Retinal pigment epithelial cell (primary cell): ENCODE results near the gene COL12A1.

Experiments used
- DNase-seq: peaks from one replicate; pipeline ENCODE4 v3.0.0-alpha.2; 2010; ENCODE audit warnings: low read depth
- H3K4me3 ChIP-seq: 2 replicates; pipeline ENCODE4 v1.5.1; 2011; ENCODE audit warnings: mild to moderate bottlenecking, low read length, control low read depth, moderate library complexity
- TF ChIP-seq, protein P1 (sequence below): conservative IDR thresholded peaks from 2 replicates; pipeline ENCODE4 v1.5.1; 2011; ENCODE audit warnings: low read depth, low read length, control low read depth, inconsistent platforms

The COL12A1 gene

DNA sequence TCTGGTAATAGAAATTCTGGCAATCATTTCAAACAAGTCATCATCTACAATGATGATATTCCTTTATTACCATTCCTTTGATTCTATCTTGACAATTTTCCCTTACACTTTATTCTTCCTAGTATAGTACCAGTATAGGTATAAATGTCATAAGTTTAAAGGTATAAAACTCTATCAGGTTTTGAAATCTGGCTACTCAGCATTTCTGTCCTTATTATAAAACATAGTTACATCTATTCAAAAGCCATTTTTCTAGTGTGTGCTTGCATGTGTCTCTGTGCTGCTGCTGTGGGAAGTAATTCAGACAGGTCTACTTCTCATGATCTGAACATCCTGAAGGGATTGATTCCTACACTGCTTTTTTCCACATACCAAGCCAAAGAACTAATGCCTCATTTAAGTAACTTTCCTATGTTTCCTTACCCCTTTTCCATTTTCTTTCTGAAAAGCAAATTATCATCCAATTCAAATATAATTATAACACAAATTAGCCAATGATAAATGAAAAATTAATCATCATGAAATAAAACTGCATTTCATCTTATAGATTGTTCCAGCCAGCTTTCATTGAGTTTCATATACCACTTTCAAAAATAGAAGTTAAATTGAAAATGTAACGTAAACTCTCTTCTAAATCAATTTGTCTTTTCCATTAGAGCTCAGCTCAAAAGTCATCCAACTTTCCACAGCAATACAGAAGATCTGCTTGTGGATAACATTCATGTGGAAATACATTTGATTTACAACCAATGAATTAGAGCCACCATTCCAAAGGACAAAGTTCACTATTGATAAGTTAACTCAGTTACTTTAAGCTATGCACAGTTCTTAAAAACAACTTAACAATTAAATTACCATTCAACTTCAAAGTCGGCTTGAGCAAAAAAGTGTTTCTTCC is 35.9 kb downstream of the COL12A1 start:
- DNase-seq = no peak
- no peak overlapping the region for H3K4me3 ChIP-seq
- TF ChIP-seq, protein P1, sequence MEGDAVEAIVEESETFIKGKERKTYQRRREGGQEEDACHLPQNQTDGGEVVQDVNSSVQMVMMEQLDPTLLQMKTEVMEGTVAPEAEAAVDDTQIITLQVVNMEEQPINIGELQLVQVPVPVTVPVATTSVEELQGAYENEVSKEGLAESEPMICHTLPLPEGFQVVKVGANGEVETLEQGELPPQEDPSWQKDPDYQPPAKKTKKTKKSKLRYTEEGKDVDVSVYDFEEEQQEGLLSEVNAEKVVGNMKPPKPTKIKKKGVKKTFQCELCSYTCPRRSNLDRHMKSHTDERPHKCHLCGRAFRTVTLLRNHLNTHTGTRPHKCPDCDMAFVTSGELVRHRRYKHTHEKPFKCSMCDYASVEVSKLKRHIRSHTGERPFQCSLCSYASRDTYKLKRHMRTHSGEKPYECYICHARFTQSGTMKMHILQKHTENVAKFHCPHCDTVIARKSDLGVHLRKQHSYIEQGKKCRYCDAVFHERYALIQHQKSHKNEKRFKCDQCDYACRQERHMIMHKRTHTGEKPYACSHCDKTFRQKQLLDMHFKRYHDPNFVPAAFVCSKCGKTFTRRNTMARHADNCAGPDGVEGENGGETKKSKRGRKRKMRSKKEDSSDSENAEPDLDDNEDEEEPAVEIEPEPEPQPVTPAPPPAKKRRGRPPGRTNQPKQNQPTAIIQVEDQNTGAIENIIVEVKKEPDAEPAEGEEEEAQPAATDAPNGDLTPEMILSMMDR = no peak

DNA sequence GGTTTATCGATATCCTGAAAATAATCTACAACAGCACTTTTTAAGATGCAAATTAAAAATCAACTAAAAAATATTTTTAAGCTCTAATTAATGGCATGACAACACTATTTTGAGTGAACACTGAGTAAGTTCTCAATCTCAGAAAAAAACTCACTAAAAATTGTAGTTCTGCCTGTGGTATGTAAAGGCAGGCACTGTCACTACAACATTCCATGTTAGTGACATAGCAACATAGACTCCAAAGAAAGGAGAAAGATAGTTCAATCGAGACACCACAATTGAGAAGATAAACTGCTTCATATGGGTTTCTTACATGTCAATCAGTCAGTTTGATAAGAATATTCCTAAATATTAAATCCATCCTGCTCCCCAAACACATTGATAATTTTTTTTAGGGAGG is 38.0 kb downstream of the COL12A1 start:
- TF ChIP-seq, protein P1 = no peak
- H3K4me3 ChIP-seq = no peak overlapping the region
- DNase-seq = no peak

DNA sequence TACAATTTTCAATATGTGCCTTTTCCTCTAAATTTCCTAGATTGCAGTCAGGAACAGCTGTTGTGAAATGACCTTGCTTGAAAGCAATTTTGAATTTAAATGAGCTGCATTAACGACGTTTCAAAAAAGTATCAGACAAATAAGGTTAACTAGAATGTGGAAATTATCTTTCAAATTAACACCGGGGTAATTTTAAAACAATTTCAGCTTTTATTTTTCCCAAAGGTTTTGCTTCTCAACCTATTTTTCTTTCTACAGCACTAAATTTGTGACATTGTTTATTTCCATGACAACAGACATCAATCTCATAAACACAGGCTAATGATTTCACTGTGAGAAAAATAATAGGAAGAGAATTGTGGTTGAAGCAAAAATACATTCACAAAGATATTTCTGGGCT is 38.5 kb downstream of the COL12A1 start:
- peak; percentile 32 for DNase-seq
- no peak overlapping the region for H3K4me3 ChIP-seq
- TF ChIP-seq, protein P1 = no peak

DNA sequence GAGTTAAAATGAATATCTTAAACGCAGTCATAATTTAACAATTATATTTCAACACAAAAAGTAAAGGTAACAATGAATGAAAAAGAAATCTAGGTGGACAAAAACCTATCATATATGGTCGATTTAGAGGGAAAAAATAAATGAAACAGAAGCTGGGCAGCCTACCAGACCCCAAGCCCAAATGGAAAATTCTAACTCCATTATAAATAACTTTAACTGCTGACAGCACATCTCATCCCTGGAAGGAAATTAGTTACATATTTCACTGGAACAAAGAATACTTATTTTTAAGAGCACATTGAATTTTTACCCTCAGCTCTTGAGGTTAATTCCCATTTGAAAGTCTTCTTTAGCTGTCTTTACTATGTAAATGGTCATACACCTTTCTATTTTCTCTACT is 39.1 kb downstream of the COL12A1 start:
- H3K4me3 ChIP-seq = no peak overlapping the region
- TF ChIP-seq, protein P1 = no peak
- DNase-seq = no peak

DNA sequence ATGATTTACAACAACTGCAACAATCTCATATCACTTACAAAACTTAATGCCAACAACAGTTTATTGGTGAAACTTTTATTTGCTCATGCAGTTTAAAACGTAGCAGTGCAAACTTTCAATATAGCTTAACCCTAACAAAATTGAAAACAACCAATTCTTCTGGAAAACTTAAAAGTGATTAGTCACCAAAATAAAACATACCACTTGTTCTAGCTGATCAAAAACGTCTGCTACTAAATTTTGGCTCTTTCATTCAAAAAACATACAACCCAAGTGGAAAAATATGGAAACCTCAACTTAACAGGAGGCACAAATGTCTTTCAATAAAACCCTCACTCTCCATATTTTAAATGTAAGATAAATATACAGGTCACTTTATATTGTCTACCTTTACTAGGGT is 39.6 kb downstream of the COL12A1 start:
- DNase-seq = no peak
- no peak overlapping the region for H3K4me3 ChIP-seq
- TF ChIP-seq, protein P1 = no peak

DNA sequence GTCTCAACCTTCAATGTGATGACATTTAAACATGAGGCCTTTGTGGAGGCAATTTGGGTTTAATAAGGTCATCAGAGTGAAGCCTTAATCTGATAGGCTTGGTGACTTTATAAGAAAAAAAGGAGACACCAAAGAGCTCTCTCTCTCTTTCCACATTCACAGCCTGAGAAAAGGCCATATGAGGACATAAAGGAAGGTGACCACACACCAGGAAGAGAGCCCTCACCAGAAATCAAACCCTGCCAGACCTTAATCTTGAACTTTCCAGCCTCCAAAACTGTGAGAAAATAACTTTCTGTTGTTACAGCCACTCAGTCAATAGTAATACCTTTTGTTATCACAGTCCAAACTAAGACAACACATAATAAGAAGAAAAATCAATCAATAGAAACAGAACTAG is 47.7 kb downstream of the COL12A1 start:
- no peak for DNase-seq
- TF ChIP-seq, protein P1 = no peak
- H3K4me3 ChIP-seq = no peak overlapping the region

DNA sequence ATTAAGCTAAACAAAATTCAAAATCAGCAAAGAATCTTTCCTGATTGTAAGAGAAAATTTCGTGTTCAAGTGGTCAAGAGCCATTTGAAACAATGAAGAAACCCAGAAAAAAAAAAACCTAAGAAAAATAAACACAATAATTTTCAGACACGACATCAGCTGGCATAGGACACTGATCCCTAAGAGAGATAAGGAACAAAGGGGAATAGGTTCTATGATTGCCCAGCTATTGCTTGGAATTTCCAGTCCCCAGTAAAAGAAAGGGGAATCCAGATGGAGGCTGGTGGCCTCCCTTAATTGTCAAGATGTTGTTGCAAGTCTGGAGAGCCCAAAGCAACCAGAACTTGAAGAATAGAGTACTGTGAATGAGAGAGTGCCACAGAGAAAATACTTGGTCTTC is 48.5 kb downstream of the COL12A1 start:
- DNase-seq = no peak
- TF ChIP-seq, protein P1 = no peak
- no peak overlapping the region for H3K4me3 ChIP-seq
